Gastroesophageal sphincter (tissue), 3 donors: ENCODE measurements around the gene SLC8A1.

ENCODE experiments used
- POLR2A ChIP-seq, 2 donors: fragments of 450-650 bp; IDR thresholded peaks; one replicate each; pipeline ENCODE4 v1.6.1; 2017; ENCODE audit warnings: antibody characterized with exemption in 2 of 2, mild to moderate bottlenecking in 2 of 2, moderate library complexity in 1 of 2
- POLR2AphosphoS5 ChIP-seq: sonication (generic); formaldehyde crosslinking; IDR thresholded peaks from one replicate; pipeline ENCODE4 v1.6.1; 2017; ENCODE audit warnings: antibody characterized with exemption
- TF ChIP-seq, protein P1 (sequence below), 4 experiments: fragments of 200-600 bp in 2 of 4; fragments of 450-650 bp in 2 of 4; sonication (generic) in 1 of 4; IDR thresholded peaks; one replicate each; pipeline ENCODE4 v1.5.1; 2017 to 2019; ENCODE audit warnings: antibody characterized with exemption in 4 of 4, mild to moderate bottlenecking in 2 of 4, moderate library complexity in 2 of 4

DNA sequence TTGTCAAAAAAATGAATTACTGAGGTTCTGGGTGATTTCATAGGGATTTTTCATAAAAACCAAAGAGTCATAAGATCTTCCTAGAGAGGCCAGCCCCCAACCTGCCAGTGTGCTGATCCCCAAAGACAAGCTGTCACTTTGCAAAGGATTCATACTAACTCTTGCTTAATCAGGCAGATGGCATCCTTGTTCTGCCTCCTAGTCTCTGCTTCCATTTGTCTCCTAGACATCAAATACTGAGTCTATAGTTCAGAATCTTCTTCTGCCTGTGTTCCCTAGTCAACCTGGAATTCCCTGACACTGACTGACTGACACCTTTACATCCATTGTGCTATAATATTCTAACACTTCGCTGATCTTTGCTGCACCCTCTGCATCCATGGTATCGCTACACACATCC lies 84.9 kb downstream of the SLC8A1 start:
- TF ChIP-seq, protein P1, sequence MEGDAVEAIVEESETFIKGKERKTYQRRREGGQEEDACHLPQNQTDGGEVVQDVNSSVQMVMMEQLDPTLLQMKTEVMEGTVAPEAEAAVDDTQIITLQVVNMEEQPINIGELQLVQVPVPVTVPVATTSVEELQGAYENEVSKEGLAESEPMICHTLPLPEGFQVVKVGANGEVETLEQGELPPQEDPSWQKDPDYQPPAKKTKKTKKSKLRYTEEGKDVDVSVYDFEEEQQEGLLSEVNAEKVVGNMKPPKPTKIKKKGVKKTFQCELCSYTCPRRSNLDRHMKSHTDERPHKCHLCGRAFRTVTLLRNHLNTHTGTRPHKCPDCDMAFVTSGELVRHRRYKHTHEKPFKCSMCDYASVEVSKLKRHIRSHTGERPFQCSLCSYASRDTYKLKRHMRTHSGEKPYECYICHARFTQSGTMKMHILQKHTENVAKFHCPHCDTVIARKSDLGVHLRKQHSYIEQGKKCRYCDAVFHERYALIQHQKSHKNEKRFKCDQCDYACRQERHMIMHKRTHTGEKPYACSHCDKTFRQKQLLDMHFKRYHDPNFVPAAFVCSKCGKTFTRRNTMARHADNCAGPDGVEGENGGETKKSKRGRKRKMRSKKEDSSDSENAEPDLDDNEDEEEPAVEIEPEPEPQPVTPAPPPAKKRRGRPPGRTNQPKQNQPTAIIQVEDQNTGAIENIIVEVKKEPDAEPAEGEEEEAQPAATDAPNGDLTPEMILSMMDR (IDR thresholded peaks at IDR 0.05): no peak
- no peak for TF ChIP-seq POLR2A (IDR thresholded peaks at IDR 0.05)
- TF ChIP-seq POLR2AphosphoS5: no peak
